ENCODE data around the gene LRIG3. TPM values are rescaled to one million over a fixed set of nuclear protein-coding genes. Genes with fewer than 3 reads are reported as not detected.

The LRIG3 gene
- total and polyA plus RNA-seq, 2 of the 8 experiments (the other 6 are each of a cell fraction or from before 2014, with no cell fraction given): 6.5 to 9.1 TPM

DNA sequence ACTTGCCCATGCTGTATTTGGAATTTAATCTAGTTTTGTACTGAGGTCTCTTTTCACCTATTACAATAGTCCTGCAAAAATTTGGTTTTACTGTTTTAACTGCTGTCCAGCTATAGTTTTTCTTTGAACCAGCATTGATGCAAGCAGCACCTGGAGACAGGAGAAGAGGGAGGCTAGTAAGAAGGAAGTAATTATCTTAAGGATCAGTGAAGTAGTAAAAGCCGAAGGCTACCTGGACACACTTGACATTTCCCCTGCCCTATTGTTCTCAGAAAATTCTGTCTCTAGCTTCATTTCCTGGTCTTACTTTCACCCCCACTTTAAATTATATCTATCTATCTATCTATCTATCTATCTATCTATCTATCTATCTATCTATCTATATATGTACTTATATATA lies 43.5 kb upstream of the LRIG3 start:
- H4K91ac ChIP-seq (replicated peaks; ENCODE audit: insufficient read length, low read length): no peak overlapping the region
- no peak for FAIRE-seq
- H2BK120ac ChIP-seq (replicated peaks; ENCODE audit: low read depth, low read length): no peak overlapping the region
- H3K14ac ChIP-seq (ENCODE audit: insufficient read length): no peak overlapping the region
- H2AFZ ChIP-seq (ENCODE audit: low read length): no peak overlapping the region
- H4K20me1 ChIP-seq (replicated peaks in 1 of 2; ENCODE audit: control insufficient read depth in 1 of 2, insufficient read depth in 2 of 2, low read length in 2 of 2): no peaks in the 10 kb centered on the region
- H3K23me2 ChIP-seq (ENCODE audit: low read depth, low read length): no peaks in the 10 kb centered on the region
- H3K18ac ChIP-seq (ENCODE audit: extremely low read depth, low read length): no peak overlapping the region
- H3K23ac ChIP-seq (ENCODE audit: insufficient read length): no peak overlapping the region
- no peak overlapping the region for H3K9ac ChIP-seq (replicated peaks in 1 of 4; ENCODE audit: extremely low read depth in 1 of 4, low read depth in 3 of 4, low read length in 3 of 4)
- no peak overlapping the region for H2BK15ac ChIP-seq (ENCODE audit: low read length)
- H2BK12ac ChIP-seq (ENCODE audit: low read depth, low read length): no peak overlapping the region
- H3K4me1 ChIP-seq (replicated peaks in 1 of 4; ENCODE audit: control insufficient read depth in 3 of 4, insufficient read depth in 4 of 4, low read length in 3 of 4): no peaks in the 10 kb centered on the region
- H2AK5ac ChIP-seq (ENCODE audit: low read depth, low read length): no peak overlapping the region
- no peaks in the 10 kb centered on the region for H3K36me3 ChIP-seq (ENCODE audit: control insufficient read depth in 2 of 4, insufficient read depth in 4 of 4, low read length in 3 of 4)
- H3K79me2 ChIP-seq (ENCODE audit: control insufficient read depth in 1 of 2, insufficient read depth in 2 of 2, low read length in 2 of 2): no peaks in the 10 kb centered on the region
- TF ChIP-seq GABPA (IDR thresholded peaks at IDR 0.05; ENCODE audit: borderline replicate concordance, insufficient read depth, low read length) (no peak), RNF2 (IDR thresholded peaks at IDR 0.05; ENCODE audit: borderline replicate concordance, low read depth, low read length, missing control alignments, poor library complexity, severe bottlenecking) (no peak), RXRA (IDR thresholded peaks at IDR 0.05; ENCODE audit: insufficient read depth, low read depth, low read length) (no peak), PHF8 (conservative IDR thresholded peaks at IDR 0.05; ENCODE audit: low read depth, low read length) (no peak), JUN (IDR thresholded peaks at IDR 0.05; ENCODE audit: low read depth, low read length) (no peak), SP4 (IDR thresholded peaks at IDR 0.05; ENCODE audit: low read length) (no peak), SRF (IDR thresholded peaks at IDR 0.05; ENCODE audit: low read depth, low read length) (no peak), HDAC6 (IDR thresholded peaks at IDR 0.05; ENCODE audit: low read depth, low read length) (no peak), CTBP2 (IDR thresholded peaks at IDR 0.05; ENCODE audit: borderline replicate concordance, insufficient read depth, insufficient read length, low read length) (no peak)
- no peak overlapping the region for H3K4ac ChIP-seq (replicated peaks; ENCODE audit: insufficient read length, low read depth, low read length)
- no peaks in the 10 kb centered on the region for H3K27me3 ChIP-seq (replicated peaks in 1 of 4; ENCODE audit: control insufficient read depth in 3 of 4, extremely low read depth in 1 of 4, insufficient read depth in 3 of 4, low read length in 3 of 4)
- no peak overlapping the region for H3K4me2 ChIP-seq (ENCODE audit: insufficient read depth in 1 of 2, low read depth in 2 of 2, low read length in 2 of 2)
- ChIA-PET POLR2A (ENCODE audit: partially characterized antibody) (no interaction called here), CTCF (ENCODE audit: partially characterized antibody) (interaction anchor here (0.7 kb wide), 1 partner anchor 782 kb away, joined by 3 read pairs; no protein-coding TSS in a partner anchor)
- H4K8ac ChIP-seq (ENCODE audit: extremely low read depth, insufficient read depth, low read length): no peak overlapping the region
- WGBS, 2 experiments (ENCODE audit: extremely low coverage in 1 of 2, insufficient coverage in 1 of 2, insufficient read length in 1 of 2, insufficient replicate concordance in 2 of 2, low coverage in 1 of 2, low lambda C conversion rate in 2 of 2, missing lambda C conversion rate in 1 of 2): 87% methylated on average over 1 of the region's 1 CpG; no CpG with 5 or more reads in 1 of the 2 experiments
- H3K9me3 ChIP-seq (ENCODE audit: insufficient read depth in 2 of 2, low read depth in 1 of 2, low read length in 1 of 2): no peaks in the 10 kb centered on the region
- no peak overlapping the region for H3K27ac ChIP-seq (ENCODE audit: low read depth, low read length)
- H2BK20ac ChIP-seq (ENCODE audit: low read length): no peak overlapping the region
- no peak for DNase-seq (ENCODE audit: low read depth in 1 of 2, low spot score in 2 of 2)
- no peak overlapping the region for H2BK5ac ChIP-seq (ENCODE audit: low read depth, low read length)
- H3K79me1 ChIP-seq (ENCODE audit: low read depth, low read length): no peaks in the 10 kb centered on the region
- no peak overlapping the region for H4K5ac ChIP-seq (ENCODE audit: insufficient read length, low read depth, low read length)
- H3K56ac ChIP-seq (replicated peaks; ENCODE audit: insufficient read length, low read depth, low read length): no peak overlapping the region
- H3K4me3 ChIP-seq (ENCODE audit: extremely low read depth in 1 of 4, insufficient read depth in 2 of 4, low read depth in 3 of 4, low read length in 4 of 4): no peak overlapping the region
